ELR (cell line): ENCODE results near the gene ZNF48.
A peak's percentile ranks its signal among the peaks of the same experiment; 100 is the strongest.

Experiments used
- DNase-seq: peaks from one replicate; pipeline ENCODE4 v3.0.0-alpha.2; 2015; ENCODE audit warnings: low read depth

ZNF48 gene

GRCh38 chr16:30395155-30395991 lies at the start of gene ZNF48:
Gene ZNF48 (plus strand): TSS chr16:30395420. CDS start chr16:30395795, 375 bp downstream.
- peak; percentile 77 for DNase-seq

- no peak for DNase-seq
These were observed 48.9 kb upstream of the ZNF48 start for GRCh38 chr16:30346286-30346685.

- DNase-seq, result no peak
These were observed 47.1 kb upstream of the ZNF48 start for GRCh38 chr16:30348113-30348512.

GRCh38 chr16:30348929-30349328 lies 46.3 kb upstream of the ZNF48 start:
- DNase-seq, result no peak

- no peak for DNase-seq
These were observed 45.5 kb upstream of the ZNF48 start for GRCh38 chr16:30349675-30350074.

GRCh38 chr16:30350134-30350871 lies 44.9 kb upstream of the ZNF48 start:
- no peak for DNase-seq

GRCh38 chr16:30351001-30351441 lies 44.2 kb upstream of the ZNF48 start:
- no peak for DNase-seq

GRCh38 chr16:30351586-30352419 lies 43.4 kb upstream of the ZNF48 start:
- peak; percentile 66 for DNase-seq

GRCh38 chr16:30352488-30353401 lies 42.5 kb upstream of the ZNF48 start:
- DNase-seq, result no peak

- DNase-seq, result no peak
These were observed 41.6 kb upstream of the ZNF48 start for GRCh38 chr16:30353438-30354129.

- peak; percentile 37 for DNase-seq
These were observed 40.6 kb upstream of the ZNF48 start for GRCh38 chr16:30354423-30355143.

GRCh38 chr16:30355144-30355953 lies 39.9 kb upstream of the ZNF48 start, which contains the start of gene CD2BP2:
Gene CD2BP2 (minus strand): TSS chr16:30355308. CDS start chr16:30354681, 627 bp downstream.
- DNase-seq, result peak; percentile 100

- DNase-seq, result no peak
These were observed 39.3 kb upstream of the ZNF48 start for GRCh38 chr16:30355954-30356308.

- DNase-seq, result no peak
These were observed 38.7 kb upstream of the ZNF48 start for GRCh38 chr16:30356401-30357084.

GRCh38 chr16:30357085-30357714 lies 38.0 kb upstream of the ZNF48 start:
- DNase-seq, result no peak

- DNase-seq, result no peak
These were observed 37.3 kb upstream of the ZNF48 start for GRCh38 chr16:30357715-30358576.

GRCh38 chr16:30358577-30358936 lies 36.7 kb upstream of the ZNF48 start:
- DNase-seq, result no peak
